Adrenal gland (tissue), 12 donors: ENCODE data around the gene KRTAP10-3. TPM values are rescaled to one million over a fixed set of nuclear protein-coding genes. Genes with fewer than 3 reads are reported as not detected.
A peak's percentile ranks its signal among the peaks of the same experiment; 100 is the strongest.

ENCODE experiments used
- DNase-seq, 7 donors: peaks; one replicate each; pipeline ENCODE4 v3.0.0-alpha.2; 2019 to 2020
- H3K27ac ChIP-seq, 5 donors: fragments of 200-600 bp; sonication (generic) in 4 of 5; 1 replicate in 3 of 5; 2 replicates in 2 of 5; pipeline versions ENCODE4 v1.5.1 to v1.8.0; 2016 to 2020; ENCODE audit warnings: mild to moderate bottlenecking in 1 of 5
- H3K27me3 ChIP-seq: fragments of 200-600 bp; 2 replicates; pipeline ENCODE4 v1.8.0; 2021
- H3K36me3 ChIP-seq, 2 donors: fragments of 200-600 bp; replicated peaks in 1 of 2; 1 replicate in 1 of 2; 2 replicates in 1 of 2; pipeline versions ENCODE4 v1.5.1 to v1.8.0; 2018 to 2022
- H3K4me1 ChIP-seq, 2 donors: fragments of 200-600 bp; replicated peaks in 1 of 2; 1 replicate in 1 of 2; 2 replicates in 1 of 2; pipeline versions ENCODE4 v1.5.1 to v1.8.0; 2018 to 2021
- H3K4me3 ChIP-seq, 4 donors: fragments of 200-600 bp; sonication (generic) in 3 of 4; one replicate each; pipeline ENCODE4 v1.5.1; 2016 to 2018
- H3K9me3 ChIP-seq, 3 donors: fragments of 200-600 bp; sonication (generic) in 1 of 3; replicated peaks in 1 of 3; 1 replicate in 2 of 3; 2 replicates in 1 of 3; pipeline versions ENCODE4 v1.5.1 to v1.8.0; 2016 to 2021
- CTCF ChIP-seq, 6 experiments: fragments of 450-650 bp in 4 of 6; fragments of 200-600 bp in 2 of 6; sonication (generic) in 1 of 6; IDR thresholded peaks; 1 replicate in 5 of 6; 2 replicates in 1 of 6; pipeline versions ENCODE4 v1.5.1 to v1.8.0; 2016 to 2021; ENCODE audit warnings: antibody characterized with exemption in 6 of 6, mild to moderate bottlenecking in 2 of 6, moderate library complexity in 1 of 6
- POLR2A ChIP-seq, 2 donors: fragments of 450-650 bp; IDR thresholded peaks; one replicate each; pipeline ENCODE4 v1.6.1; 2017; ENCODE audit warnings: antibody characterized with exemption in 2 of 2, mild to moderate bottlenecking in 2 of 2, moderate library complexity in 1 of 2
- WGBS, 4 donors: extraction: QIAGEN DNeasy Blood & Tissue Kit in 2 of 4; methylation state at CpG; one replicate each; pipeline versions ENCODE4 v1.1.5 to v1.1.7; 2013 to 2017; 5-methylcytosine and 5-hydroxymethylcytosine counted together
- intact Hi-C, 2 donors: fragments of 100-400 bp; cut with DNase I; formaldehyde crosslinking; loops; one replicate each; pipeline versions ENCODE4 v1.14.1 to v1.15.0; 2022 to 2023
- polyA plus RNA-seq, 3 donors: library from polyadenylated mRNA; stranded (reverse); fragments of 200-250 nt in 2 of 3; fragments of 350-450 nt in 1 of 3; fragmentation: Illumina TruSeq in 1 of 3; extraction: RNeasy Lipid Tissue Mini Kit (QIAGEN cat#74804) in 1 of 3; gene quantifications; one replicate each; pipeline ENCODE4 v1.2.3, GENCODE V29; 2013 to 2014
- total RNA-seq, 9 donors: library from RNA; depleted of rRNA in 4 of 9; stranded (reverse); fragments of >200 nt in 4 of 9; fragments of 120-200 nt in 1 of 9; fragmentation: NEBNext Ultra II Directional in 1 of 9; extraction: Animal tissue kit (Norgen Biotek cat#: 25700) in 1 of 9; gene quantifications; one replicate each; pipeline versions ENCODE4 v1.1.0 to v1.2.4, GENCODE V29; 2013 to 2023
- donor health status: healthy with polysubstance abuse.
- donor health status: Bipolar disorder and iron deficiency.
- donor health status: DM: yes; HTN: yes; CAD: no.
- donor health status: DM: no; HTN: no; CAD: no.
- donor health status: DM: no; HTN: no; CAD: no.
- donor health status: DM: yes; HTN: yes; CAD: no.

KRTAP10-3 gene
- total and polyA plus RNA-seq, 12 donors: not detected

- Histone ChIP-seq H3K27ac (no peak overlapping the region), H3K27me3 (no peaks in the 10 kb centered on the region), H3K36me3 (no peaks in the 10 kb centered on the region), H3K9me3 (no peaks in the 10 kb centered on the region), H3K4me1 (no peaks in the 10 kb centered on the region), H3K4me3 (no peak overlapping the region)
- TF ChIP-seq POLR2A (IDR thresholded peaks at IDR 0.05) (no peak), CTCF (IDR thresholded peaks at IDR 0.05) (no peak)
- WGBS, 4 donors: 85 to 95% (median 90%) methylated on average over 25 to 37 of the region's 37 CpGs
- peak in 1 of 7 donors; percentile 14 for DNase-seq
- intact Hi-C loops: no loop called here
These were observed 25.3 kb downstream of the KRTAP10-3 start for GRCh38 chr21:44533121-44533890.

GRCh38 chr21:44532712-44533111, 25.9 kb downstream of the KRTAP10-3 start:
- DNase-seq: peak in 1 of 7 donors; percentile 8
- Histone ChIP-seq H3K27me3 (no peaks in the 10 kb centered on the region), H3K27ac (no peak overlapping the region), H3K4me1 (no peaks in the 10 kb centered on the region), H3K4me3 (no peak overlapping the region), H3K9me3 (no peaks in the 10 kb centered on the region), H3K36me3 (no peaks in the 10 kb centered on the region)
- TF ChIP-seq POLR2A (IDR thresholded peaks at IDR 0.05): no peak
- TF ChIP-seq CTCF (IDR thresholded peaks at IDR 0.05): no peak
- intact Hi-C loops: no loop called here
- WGBS, 4 donors: 81 to 90% (median 87%) methylated on average over 14 to 16 of the region's 16 CpGs

- Histone ChIP-seq H3K4me3 (no peak overlapping the region), H3K27ac (no peak overlapping the region), H3K4me1 (no peaks in the 10 kb centered on the region), H3K27me3 (no peaks in the 10 kb centered on the region), H3K9me3 (no peaks in the 10 kb centered on the region), H3K36me3 (no peaks in the 10 kb centered on the region)
- WGBS, 4 donors: 77 to 81% (median 78%) methylated on average over 24 to 30 of the region's 30 CpGs
- peak in 2 of 7 donors; percentile 3 to 9 for DNase-seq
- intact Hi-C loops: no loop called here
- TF ChIP-seq CTCF (IDR thresholded peaks at IDR 0.05) (no peak), POLR2A (IDR thresholded peaks at IDR 0.05) (no peak)
These were observed 26.7 kb downstream of the KRTAP10-3 start for GRCh38 chr21:44531606-44532564.

- WGBS, 4 donors: 79 to 85% (median 81%) methylated on average over 14 to 23 of the region's 23 CpGs
- Histone ChIP-seq H3K27me3 (no peaks in the 10 kb centered on the region), H3K27ac (no peak overlapping the region), H3K9me3 (no peaks in the 10 kb centered on the region), H3K4me3 (no peak overlapping the region), H3K36me3 (no peaks in the 10 kb centered on the region), H3K4me1 (no peaks in the 10 kb centered on the region)
- TF ChIP-seq CTCF (IDR thresholded peaks at IDR 0.05) (no peak), POLR2A (IDR thresholded peaks at IDR 0.05) (no peak)
- DNase-seq: peak in 2 of 7 donors; percentile 4 to 8
- intact Hi-C loops: no loop called here
These were observed 27.5 kb downstream of the KRTAP10-3 start for GRCh38 chr21:44530903-44531605.
